GM23338 (cell line): ENCODE results near the gene LAYN. TPM values are rescaled to one million over a fixed set of nuclear protein-coding genes. Genes with fewer than 3 reads are reported as not detected.
A peak's percentile ranks its signal among the peaks of the same experiment; 100 is the strongest.

ENCODE experiments used
- ATAC-seq: fragments of 200-7000 bp; cut with Tn5 transposase; 3 replicates; pipeline ENCODE4 v1.9.1; 2020
- DNase-seq: peaks from one replicate; pipeline ENCODE4 v3.0.0-alpha.2; 2015; ENCODE audit warnings: low spot score
- H2AFZ ChIP-seq: fragments of 200-600 bp; sonication (generic); 2 replicates; pipeline ENCODE4 v1.8.0; 2016; ENCODE audit warnings: antibody characterized with exemption, mild to moderate bottlenecking, moderate library complexity
- H3F3A ChIP-seq: fragments of 200-600 bp; sonication (generic); replicated peaks from 2 replicates; pipeline ENCODE4 v1.8.0; 2017; ENCODE audit warnings: antibody characterized with exemption, mixed run types, low read depth
- H3K27ac ChIP-seq: fragments of 200-600 bp; sonication (generic); 2 replicates; pipeline ENCODE4 v1.6.1; 2016; ENCODE audit warnings: low read depth
- H3K27me3 ChIP-seq: fragments of 200-600 bp; sonication (generic); 2 replicates; pipeline ENCODE4 v1.8.0; 2016; ENCODE audit warnings: mild to moderate bottlenecking, mixed run types, moderate library complexity; ENCODE audit not compliant: insufficient read depth
- H3K36me3 ChIP-seq: fragments of 200-600 bp; sonication (generic); 2 replicates; pipeline ENCODE4 v1.8.0; 2016; ENCODE audit warnings: mild to moderate bottlenecking; ENCODE audit not compliant: insufficient read depth
- H3K4me1 ChIP-seq: fragments of 200-600 bp; sonication (generic); 2 replicates; pipeline ENCODE4 v1.8.0; 2016; ENCODE audit warnings: mild to moderate bottlenecking, moderate library complexity; ENCODE audit not compliant: insufficient read depth
- H3K4me2 ChIP-seq: fragments of 200-600 bp; sonication (generic); 2 replicates; pipeline ENCODE4 v1.7.1; 2017; ENCODE audit warnings: mixed run types
- H3K4me3 ChIP-seq: fragments of 200-600 bp; sonication (generic); 2 replicates; pipeline ENCODE4 v1.6.1; 2016; ENCODE audit warnings: mixed run types
- H3K79me2 ChIP-seq: fragments of 200-600 bp; sonication (generic); replicated peaks from 2 replicates; pipeline ENCODE4 v1.8.0; 2017; ENCODE audit warnings: mild to moderate bottlenecking; ENCODE audit not compliant: insufficient read depth
- H3K9me2 ChIP-seq: fragments of 200-600 bp; sonication (generic); 2 replicates; pipeline ENCODE4 v1.8.0; 2017; ENCODE audit not compliant: insufficient read depth
- H4K20me1 ChIP-seq: fragments of 200-600 bp; sonication (generic); replicated peaks from 2 replicates; pipeline ENCODE4 v1.8.0; 2017; ENCODE audit warnings: mild to moderate bottlenecking; ENCODE audit not compliant: insufficient read depth
- H3K27ac Mint-ChIP-seq: 2 replicates; pipeline ENCODE4 v1.8.0; 2020; ENCODE audit warnings: inconsistent platforms, mild to moderate bottlenecking, moderate library complexity, mixed read lengths
- H3K27me3 Mint-ChIP-seq: 3 replicates; pipeline ENCODE4 v1.8.0; 2022; ENCODE audit warnings: low read depth, mild to moderate bottlenecking, moderate library complexity, mixed read lengths, inconsistent platforms; ENCODE audit not compliant: insufficient read depth, poor library complexity
- H3K36me3 Mint-ChIP-seq: 3 replicates; pipeline ENCODE4 v1.8.0; 2021; ENCODE audit warnings: low read depth, mild to moderate bottlenecking, inconsistent platforms, moderate library complexity, mixed read lengths
- H3K4me1 Mint-ChIP-seq: 3 replicates; pipeline ENCODE4 v1.8.0; 2020; ENCODE audit warnings: mild to moderate bottlenecking, inconsistent platforms, mixed read lengths
- H3K4me3 Mint-ChIP-seq: 3 replicates; pipeline ENCODE4 v1.8.0; 2021; ENCODE audit warnings: moderate library complexity, mild to moderate bottlenecking, inconsistent platforms, mixed read lengths
- H3K9me3 Mint-ChIP-seq: 3 replicates; pipeline ENCODE4 v1.8.0; 2020; ENCODE audit warnings: moderate library complexity, mild to moderate bottlenecking, inconsistent platforms, mixed read lengths
- CREB1 ChIP-seq: fragments of 250-450 bp; sonication (Bioruptor Pico); IDR thresholded peaks from 2 replicates; pipeline ENCODE4 v1.5.0; 2020; ENCODE audit warnings: low read depth, mild to moderate bottlenecking, moderate library complexity
- EZH2phosphoT487 ChIP-seq: fragments of 200-600 bp; sonication (generic); IDR thresholded peaks from one replicate; pipeline ENCODE4 v1.8.1; 2018; ENCODE audit warnings: antibody characterized with exemption; ENCODE audit not compliant: unreplicated experiment
- JUNB ChIP-seq: IDR thresholded peaks from one replicate; pipeline ENCODE4 v1.6.1; 2016; ENCODE audit warnings: antibody characterized with exemption; ENCODE audit not compliant: unreplicated experiment
- POLR2AphosphoS5 ChIP-seq: IDR thresholded peaks from 2 replicates; pipeline ENCODE4 v1.6.1; 2016; ENCODE audit warnings: antibody characterized with exemption, low read depth
- STAT1 ChIP-seq: IDR thresholded peaks from one replicate; pipeline ENCODE4 v1.6.1; 2016; ENCODE audit warnings: antibody characterized with exemption; ENCODE audit not compliant: unreplicated experiment
- ZNF114 ChIP-seq: fragments of 250-450 bp; sonication (Bioruptor Pico); IDR thresholded peaks from 2 replicates; pipeline ENCODE4 v1.5.0; 2020; ENCODE audit warnings: mild to moderate bottlenecking, moderate library complexity
- ZNF462 ChIP-seq: fragments of 250-450 bp; sonication (Bioruptor Pico); IDR thresholded peaks from 2 replicates; pipeline ENCODE4 v1.5.0; 2020; ENCODE audit warnings: mild to moderate bottlenecking, moderate library complexity
- polyA plus RNA-seq: library from polyadenylated mRNA; unstranded; fragments of >200 nt; fragmentation: Nextera tagmentation; extraction: Ambion mirVana; gene quantifications from 2 replicates; pipeline ENCODE4 v1.2.1, GENCODE V29; 2016
- total RNA-seq: library from RNA; depleted of rRNA; stranded (reverse); fragments of >200 nt; shearing (Covaris generic); gene quantifications from 2 replicates; pipeline ENCODE4 v1.2.3, GENCODE V29; 2014
- TF ChIP-seq, protein P1 (sequence below): IDR thresholded peaks from one replicate; pipeline ENCODE4 v1.6.1; 2018; ENCODE audit warnings: antibody characterized with exemption; ENCODE audit not compliant: unreplicated experiment
- TF ChIP-seq, protein P2 (sequence below), 2 experiments: fragments of 200-600 bp in 1 of 2; sonication (generic) in 1 of 2; conservative IDR thresholded peaks; 2 replicates each; pipeline versions ENCODE4 v1.5.1 to v1.6.1; 2016 to 2017; ENCODE audit warnings: antibody characterized with exemption in 2 of 2, low read depth in 2 of 2, mild to moderate bottlenecking in 2 of 2, moderate library complexity in 1 of 2

The LAYN gene
- total and polyA plus RNA-seq, 2 experiments from 2014 or later: 6.8 to 7.9 TPM

DNA sequence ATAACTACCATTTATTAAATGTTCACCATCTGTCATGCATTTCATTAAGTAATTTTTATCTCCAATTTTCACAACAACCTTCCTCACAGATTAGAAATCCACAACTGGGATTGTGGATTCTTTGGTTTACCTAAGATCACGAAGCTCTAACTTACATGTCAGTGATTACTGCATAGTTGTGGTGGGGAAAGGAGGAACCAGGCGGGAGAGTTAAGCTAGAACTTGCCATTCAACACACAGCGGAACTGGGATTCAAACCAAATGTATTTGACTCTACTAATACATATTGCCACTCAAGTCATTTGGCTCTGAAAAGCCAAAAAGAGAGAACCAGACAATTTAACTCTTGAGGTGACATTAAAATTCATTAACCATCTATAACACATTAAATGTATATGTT, 10.4 kb upstream of the LAYN start (continued):
- TF ChIP-seq, protein P1, sequence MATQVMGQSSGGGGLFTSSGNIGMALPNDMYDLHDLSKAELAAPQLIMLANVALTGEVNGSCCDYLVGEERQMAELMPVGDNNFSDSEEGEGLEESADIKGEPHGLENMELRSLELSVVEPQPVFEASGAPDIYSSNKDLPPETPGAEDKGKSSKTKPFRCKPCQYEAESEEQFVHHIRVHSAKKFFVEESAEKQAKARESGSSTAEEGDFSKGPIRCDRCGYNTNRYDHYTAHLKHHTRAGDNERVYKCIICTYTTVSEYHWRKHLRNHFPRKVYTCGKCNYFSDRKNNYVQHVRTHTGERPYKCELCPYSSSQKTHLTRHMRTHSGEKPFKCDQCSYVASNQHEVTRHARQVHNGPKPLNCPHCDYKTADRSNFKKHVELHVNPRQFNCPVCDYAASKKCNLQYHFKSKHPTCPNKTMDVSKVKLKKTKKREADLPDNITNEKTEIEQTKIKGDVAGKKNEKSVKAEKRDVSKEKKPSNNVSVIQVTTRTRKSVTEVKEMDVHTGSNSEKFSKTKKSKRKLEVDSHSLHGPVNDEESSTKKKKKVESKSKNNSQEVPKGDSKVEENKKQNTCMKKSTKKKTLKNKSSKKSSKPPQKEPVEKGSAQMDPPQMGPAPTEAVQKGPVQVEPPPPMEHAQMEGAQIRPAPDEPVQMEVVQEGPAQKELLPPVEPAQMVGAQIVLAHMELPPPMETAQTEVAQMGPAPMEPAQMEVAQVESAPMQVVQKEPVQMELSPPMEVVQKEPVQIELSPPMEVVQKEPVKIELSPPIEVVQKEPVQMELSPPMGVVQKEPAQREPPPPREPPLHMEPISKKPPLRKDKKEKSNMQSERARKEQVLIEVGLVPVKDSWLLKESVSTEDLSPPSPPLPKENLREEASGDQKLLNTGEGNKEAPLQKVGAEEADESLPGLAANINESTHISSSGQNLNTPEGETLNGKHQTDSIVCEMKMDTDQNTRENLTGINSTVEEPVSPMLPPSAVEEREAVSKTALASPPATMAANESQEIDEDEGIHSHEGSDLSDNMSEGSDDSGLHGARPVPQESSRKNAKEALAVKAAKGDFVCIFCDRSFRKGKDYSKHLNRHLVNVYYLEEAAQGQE: no peak

GRCh38 chr11:111531136-111531535, 9.4 kb upstream of the LAYN start:
- Histone ChIP-seq H3K27me3 (no peaks in the 10 kb centered on the region), H3K9me2 (no peaks in the 10 kb centered on the region), H3F3A (no peaks in the 10 kb centered on the region), H3K4me3 (no peak overlapping the region), H3K27ac (no peak overlapping the region), H3K36me3 (no peaks in the 10 kb centered on the region), H4K20me1 (no peaks in the 10 kb centered on the region), H3K4me1 (no peaks in the 10 kb centered on the region), H3K79me2 (no peaks in the 10 kb centered on the region), H3K4me2 (no peak overlapping the region), H2AFZ (no peak overlapping the region)
- Mint-ChIP-seq H3K4me1 (peaks cover 10% of the 10 kb centered on the region; the same call in 2 of the 3 replicates), H3K36me3 (no peaks in the 10 kb centered on the region), H3K9me3 (no peaks in the 10 kb centered on the region), H3K27me3 (peaks cover 2% of the 10 kb centered on the region), H3K27ac (no peak overlapping the region), H3K4me3 (no peak overlapping the region)
- DNase-seq: no peak
- TF ChIP-seq POLR2AphosphoS5 (no peak), JUNB (no peak), ZNF114 (CRISPR knock-in tag) (no peak), EZH2phosphoT487 (no peak), STAT1 (no peak)
- no peak for ATAC-seq

- H3F3A ChIP-seq: no peaks in the 10 kb centered on the region
- H4K20me1 ChIP-seq: no peaks in the 10 kb centered on the region
- Mint-ChIP-seq H3K27me3 (peaks cover 2% of the 10 kb centered on the region), H3K4me3 (no peak overlapping the region), H3K9me3 (no peaks in the 10 kb centered on the region), H3K36me3 (no peaks in the 10 kb centered on the region), H3K4me1 (peaks cover 5% of the 10 kb centered on the region; the same call in 2 of the 3 replicates), H3K27ac (no peak overlapping the region)
- no peak overlapping the region for H3K4me3 ChIP-seq
- no peak overlapping the region for H3K4me2 ChIP-seq
- H2AFZ ChIP-seq: peak overlapping the region; percentile 58
- no peaks in the 10 kb centered on the region for H3K9me2 ChIP-seq
- no peaks in the 10 kb centered on the region for H3K36me3 ChIP-seq
- ATAC-seq (peak; percentile 60), DNase-seq (no peak)
- no peaks in the 10 kb centered on the region for H3K27me3 ChIP-seq
- no peaks in the 10 kb centered on the region for H3K4me1 ChIP-seq
- no peak overlapping the region for H3K27ac ChIP-seq
- no peaks in the 10 kb centered on the region for H3K79me2 ChIP-seq
- TF ChIP-seq, protein P2, sequence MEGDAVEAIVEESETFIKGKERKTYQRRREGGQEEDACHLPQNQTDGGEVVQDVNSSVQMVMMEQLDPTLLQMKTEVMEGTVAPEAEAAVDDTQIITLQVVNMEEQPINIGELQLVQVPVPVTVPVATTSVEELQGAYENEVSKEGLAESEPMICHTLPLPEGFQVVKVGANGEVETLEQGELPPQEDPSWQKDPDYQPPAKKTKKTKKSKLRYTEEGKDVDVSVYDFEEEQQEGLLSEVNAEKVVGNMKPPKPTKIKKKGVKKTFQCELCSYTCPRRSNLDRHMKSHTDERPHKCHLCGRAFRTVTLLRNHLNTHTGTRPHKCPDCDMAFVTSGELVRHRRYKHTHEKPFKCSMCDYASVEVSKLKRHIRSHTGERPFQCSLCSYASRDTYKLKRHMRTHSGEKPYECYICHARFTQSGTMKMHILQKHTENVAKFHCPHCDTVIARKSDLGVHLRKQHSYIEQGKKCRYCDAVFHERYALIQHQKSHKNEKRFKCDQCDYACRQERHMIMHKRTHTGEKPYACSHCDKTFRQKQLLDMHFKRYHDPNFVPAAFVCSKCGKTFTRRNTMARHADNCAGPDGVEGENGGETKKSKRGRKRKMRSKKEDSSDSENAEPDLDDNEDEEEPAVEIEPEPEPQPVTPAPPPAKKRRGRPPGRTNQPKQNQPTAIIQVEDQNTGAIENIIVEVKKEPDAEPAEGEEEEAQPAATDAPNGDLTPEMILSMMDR (conservative IDR thresholded peaks at IDR 0.05; ENCODE audit: low read depth in 2 of 2): no peak
- TF ChIP-seq STAT1 (no peak), ZNF462 (CRISPR knock-in tag) (no peak), CREB1 (CRISPR knock-in tag) (no peak)
Observed at GRCh38 chr11:111531687-111532364, 8.7 kb upstream of the LAYN start.
